ENCODE results near the gene ADCY10. TPM values are rescaled to one million over a fixed set of nuclear protein-coding genes. Genes with fewer than 3 reads are reported as not detected.
"Not testable (repeated sequence)": the region's sequence is repeated elsewhere in the genome, so short reads cannot be mapped to it uniquely, and the experiment has no call there.

Gene ADCY10
- total RNA-seq, 1 donor = under 0.01 TPM

DNA sequence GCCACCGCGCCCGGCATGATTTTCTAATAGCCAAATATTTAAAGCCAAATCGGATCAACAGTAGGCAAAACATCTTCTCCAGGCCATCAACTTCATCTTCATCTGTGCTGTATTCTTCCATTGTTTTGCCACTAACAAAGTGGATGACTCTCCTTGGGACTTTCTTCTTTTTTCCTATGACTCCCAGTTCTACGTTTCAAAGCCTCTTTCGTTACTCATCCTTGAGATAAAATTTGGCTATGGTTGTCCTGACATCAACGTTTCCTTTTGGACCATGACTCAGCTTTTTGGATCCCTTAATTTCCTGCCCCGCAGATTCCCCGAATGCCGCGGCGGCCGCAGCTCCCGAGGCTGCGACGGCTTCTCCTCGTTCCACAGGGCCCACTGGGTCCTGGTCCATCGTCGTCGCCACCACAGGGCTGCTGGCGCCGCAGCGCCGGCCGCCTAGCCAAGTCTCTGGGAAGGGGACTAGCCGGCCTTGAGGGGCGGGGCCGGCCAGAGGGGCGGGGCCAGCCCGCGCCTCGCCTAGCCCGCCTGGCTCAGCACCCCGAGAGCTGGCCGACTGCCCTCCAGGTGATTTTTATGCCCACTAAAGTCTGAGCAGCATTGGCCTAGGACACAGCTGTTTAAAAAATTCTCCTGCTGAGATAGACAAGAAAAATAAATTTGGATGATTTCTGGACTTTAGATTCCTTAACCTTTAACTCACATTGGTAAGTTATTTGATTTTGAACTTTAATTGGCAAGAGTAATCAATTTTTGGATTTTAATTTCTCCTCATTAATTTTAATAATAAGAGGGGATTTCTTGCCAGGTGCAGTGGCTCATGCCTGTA lies 93.9 kb downstream of the ADCY10 start:
- DNase-seq (ENCODE audit: low read depth in 2 of 3, low spot score in 2 of 3) = peak in 2 of 3 donors; percentile 35

DNA sequence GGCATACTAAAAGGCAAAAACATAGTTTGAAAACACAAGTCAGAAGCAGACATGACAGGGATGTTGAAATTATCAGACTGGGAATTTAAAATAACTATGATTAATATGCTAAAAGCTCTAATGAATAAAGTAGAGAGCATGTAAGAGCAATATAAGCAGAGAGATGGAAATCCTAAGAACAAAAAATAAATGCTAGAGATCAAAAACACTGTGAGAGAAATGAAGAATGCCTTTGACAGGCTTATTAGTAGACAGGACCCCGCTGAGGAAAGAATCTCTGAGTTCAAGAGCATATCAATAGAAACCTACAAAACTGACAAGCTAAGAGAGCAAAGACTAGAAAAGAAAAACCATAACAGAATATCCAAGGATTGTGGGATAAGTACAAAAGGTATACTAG lies 98.3 kb downstream of the ADCY10 start:
- no peak for DNase-seq (ENCODE audit: low read depth in 2 of 3, low spot score in 2 of 3)

DNA sequence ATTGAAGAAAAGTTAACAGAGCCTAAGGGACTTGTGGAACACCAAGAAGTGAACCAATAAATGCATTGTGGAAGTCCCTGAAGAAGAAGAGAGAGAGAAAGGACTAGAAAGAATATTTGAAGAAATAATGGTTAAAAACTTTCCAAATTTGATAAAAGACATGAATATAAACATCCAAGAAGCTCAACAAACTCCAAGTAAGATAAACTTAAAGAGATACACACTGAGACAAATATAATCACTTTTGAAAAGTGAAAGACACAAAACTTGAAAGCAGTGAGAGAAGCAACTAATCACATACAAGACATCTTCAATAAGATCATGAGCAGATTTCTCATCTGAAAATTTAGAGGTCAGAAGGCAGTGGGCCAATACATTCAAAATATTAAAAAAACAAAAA lies 101.0 kb downstream of the ADCY10 start:
- DNase-seq (ENCODE audit: low read depth in 2 of 3, low spot score in 2 of 3) = no peak

DNA sequence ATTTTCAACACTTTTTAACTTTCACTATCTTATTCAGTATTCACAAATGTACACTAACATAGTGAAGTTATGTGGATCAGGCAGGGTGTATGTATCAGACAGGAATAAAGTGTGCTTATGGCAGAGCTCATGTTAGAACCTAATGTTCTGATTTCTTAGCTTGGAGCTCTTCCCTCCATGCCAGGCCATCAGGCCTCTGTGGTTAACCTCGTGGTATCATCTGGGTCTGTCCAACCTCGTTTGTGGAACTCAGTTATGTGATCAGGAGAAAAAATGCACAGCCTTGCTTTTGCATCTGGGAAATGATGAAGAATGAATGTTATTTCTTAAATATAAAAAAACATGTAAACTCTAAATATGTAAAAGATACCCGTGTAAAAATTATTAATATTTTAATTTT lies 105.2 kb downstream of the ADCY10 start:
- DNase-seq (ENCODE audit: low read depth in 2 of 3, low spot score in 2 of 3) = no peak

DNA sequence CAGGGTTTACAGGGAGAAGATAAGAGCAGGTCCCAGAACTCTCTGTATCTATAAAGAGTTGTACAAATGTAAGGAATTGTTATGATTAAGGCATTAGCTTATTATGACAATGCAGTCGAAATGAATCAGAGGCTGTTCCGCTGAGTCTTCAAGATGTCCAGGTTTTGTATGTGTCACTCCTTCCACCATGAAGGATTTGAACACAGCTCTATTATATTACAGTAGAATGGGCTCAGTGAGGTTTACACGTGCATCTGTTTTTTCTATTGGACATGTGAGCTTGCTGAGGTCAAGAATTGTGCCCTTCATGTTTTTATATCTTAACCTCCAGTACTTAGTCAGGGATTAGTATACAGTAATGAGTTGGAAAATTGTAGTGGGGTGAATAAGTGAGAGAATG lies 105.8 kb downstream of the ADCY10 start:
- DNase-seq (ENCODE audit: low read depth in 2 of 3, low spot score in 2 of 3) = no peak

DNA sequence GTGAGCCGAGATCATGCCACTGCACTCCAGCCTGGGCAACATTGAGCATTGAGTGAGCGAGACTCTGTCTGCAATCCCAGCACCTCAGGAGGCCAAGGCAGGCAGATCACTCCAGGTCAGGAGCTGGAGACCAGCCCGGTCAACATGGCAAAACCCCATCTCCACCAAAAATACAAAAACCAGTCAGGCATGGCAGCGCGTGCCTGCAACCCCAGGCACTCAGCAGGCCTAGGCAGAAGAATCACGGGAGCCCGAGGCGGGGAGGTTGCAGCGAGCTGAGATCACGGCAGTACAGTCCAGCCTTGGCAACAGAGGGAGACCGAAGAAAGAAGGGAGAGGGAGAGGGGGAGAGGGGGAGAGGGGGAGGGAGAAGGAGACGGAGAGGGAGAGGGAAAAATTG lies 107.3 kb downstream of the ADCY10 start:
- DNase-seq (ENCODE audit: low read depth in 2 of 3, low spot score in 2 of 3) = not testable (repeated sequence)

DNA sequence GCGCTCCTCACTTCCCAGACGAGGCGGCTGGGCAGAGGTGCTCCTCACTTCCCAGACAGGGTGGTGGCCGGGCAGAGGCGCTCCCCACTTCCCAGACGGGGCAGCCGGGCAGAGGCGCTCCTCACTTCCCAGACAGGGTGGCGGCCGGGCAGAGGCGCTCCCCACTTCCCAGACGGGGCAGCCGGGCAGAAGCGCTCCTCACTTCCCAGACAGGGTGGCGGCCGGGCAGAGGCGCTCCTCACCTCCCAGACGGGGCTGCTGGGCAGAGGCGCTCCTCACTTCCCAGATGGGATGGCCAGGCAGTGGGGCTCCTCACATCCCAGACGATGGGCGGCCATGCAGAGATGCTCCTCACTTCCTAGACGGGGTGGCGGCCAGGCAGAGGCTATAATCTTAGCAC lies 107.7 kb downstream of the ADCY10 start:
- not testable (repeated sequence) for DNase-seq (ENCODE audit: low read depth in 2 of 3, low spot score in 2 of 3)

DNA sequence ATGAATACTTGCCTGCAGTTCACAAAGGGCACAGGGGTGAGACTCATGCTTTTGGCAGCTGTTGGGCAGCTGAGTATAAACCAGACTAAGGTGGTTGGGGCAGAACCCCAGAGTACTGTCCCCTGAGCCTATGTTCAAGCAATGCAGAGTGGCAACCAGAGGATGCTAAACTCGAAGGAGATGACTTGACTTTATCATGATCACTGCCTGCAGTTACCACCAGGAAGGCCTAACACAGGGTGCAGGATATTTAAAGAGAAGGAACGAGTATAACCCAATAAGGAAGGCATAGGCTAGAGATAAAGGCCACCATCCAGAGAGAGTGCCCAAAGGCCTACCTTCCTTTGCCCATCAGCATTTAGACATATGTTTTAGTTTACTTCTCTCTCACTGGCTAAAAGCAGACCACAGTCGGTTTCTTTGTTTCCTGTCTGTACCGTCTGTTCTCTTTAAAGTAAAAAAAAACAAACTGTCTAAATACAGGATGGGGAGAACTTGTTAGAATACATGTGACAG lies 108.8 kb downstream of the ADCY10 start:
- DNase-seq (ENCODE audit: low read depth in 2 of 3, low spot score in 2 of 3) = peak; percentile 16 to 88 (median 50)

DNA sequence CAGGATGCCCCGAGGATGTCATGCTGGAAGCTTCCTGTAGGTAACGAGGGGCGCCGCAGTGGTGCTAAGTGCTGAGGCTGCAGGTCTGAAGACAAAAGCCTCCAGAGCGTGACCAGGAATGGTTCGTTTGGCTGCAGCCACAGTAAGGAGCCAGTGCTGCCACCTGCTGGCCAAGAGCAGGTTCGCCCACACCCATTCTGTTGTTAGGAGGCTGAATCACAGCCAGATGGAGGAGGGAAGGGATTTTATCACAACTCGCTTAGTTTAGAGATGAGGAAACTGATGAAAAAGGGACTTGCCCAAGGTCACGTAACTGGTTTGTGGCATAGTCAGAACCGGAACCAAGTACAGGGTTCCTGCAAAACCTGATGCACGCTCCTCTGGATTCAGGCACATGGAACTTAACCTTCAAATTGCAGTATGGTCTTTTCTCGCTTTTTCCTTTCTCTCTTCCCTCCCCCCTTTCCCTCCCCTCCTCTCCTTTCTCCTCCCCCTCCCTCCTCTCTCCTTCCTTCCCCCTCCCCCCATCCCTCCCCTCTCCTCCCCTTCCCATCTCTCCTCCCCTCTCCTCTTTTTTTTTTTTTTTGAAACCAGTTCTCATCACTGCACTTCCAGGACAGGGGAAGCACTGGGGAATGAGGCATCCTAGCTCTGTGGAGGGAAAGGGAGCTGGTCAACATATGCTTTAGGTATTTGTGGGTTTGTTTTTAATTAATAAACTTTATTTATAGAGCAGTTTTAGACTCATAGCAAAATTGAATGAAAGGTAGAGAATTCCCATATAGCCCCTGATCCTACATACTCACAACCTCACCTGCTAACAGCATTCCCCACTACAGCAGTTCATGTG lies 110.4 kb downstream of the ADCY10 start:
- DNase-seq (ENCODE audit: low read depth in 2 of 3, low spot score in 2 of 3) = peak; percentile 66 to 94 (median 93)

DNA sequence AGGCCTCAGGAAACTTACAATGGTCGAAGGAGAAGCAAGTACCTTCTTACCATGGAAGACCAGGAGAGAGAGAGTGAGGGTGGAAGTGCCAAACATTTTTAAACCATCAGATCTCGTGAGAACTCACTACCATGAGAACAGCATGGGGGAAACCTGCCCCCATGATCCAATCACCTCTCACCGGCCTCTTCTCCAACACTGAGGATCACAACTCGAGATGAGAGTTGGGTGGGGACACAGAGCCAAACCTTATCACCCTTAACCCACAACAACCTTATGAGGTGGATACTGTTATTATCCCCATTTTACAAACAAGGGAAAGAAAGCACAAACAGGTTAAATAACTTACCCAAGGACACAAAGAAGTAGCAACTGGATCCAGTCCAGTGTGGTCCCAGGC lies 111.7 kb downstream of the ADCY10 start:
- no peak for DNase-seq (ENCODE audit: low read depth in 2 of 3, low spot score in 2 of 3)

DNA sequence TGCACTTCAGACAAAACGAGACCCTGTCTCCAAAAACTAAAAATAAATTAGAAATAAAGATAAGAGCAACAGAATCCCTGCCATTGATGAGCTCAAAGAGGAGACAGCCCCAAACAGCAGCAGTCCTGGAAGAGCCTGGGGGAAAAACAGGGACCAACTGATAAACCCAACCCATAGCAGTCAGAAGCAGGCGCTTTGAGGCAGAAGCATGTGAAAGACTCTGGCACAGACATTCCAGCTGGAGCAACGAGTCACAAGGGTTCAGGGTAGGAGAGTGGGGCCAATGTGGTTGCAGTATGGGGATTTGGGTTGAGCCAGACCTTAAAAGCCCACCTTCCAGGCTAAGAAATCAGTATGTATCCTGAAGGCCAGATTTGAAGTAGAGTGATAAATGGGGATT lies 113.7 kb downstream of the ADCY10 start:
- DNase-seq (ENCODE audit: low read depth in 2 of 3, low spot score in 2 of 3) = no peak

DNA sequence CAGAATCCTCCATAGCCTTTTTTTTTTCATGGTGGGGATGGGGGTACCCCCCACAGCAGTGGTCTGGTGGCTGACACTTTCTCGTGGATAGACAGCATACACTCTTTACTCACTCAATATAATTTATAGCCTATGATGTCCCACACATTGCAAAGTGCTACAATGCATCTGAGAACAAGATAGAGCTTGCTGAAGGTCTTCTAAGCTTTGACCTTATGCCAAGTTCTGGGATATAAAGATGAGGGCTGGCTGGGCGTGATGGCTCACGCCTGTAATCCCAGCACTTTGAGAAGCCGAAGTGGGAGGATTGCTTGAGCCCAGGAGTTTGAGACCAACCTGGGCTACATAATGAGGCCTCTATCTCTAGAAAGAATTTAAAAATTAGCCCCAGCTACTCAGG lies 114.2 kb downstream of the ADCY10 start:
- DNase-seq (ENCODE audit: low read depth in 2 of 3, low spot score in 2 of 3) = no peak

DNA sequence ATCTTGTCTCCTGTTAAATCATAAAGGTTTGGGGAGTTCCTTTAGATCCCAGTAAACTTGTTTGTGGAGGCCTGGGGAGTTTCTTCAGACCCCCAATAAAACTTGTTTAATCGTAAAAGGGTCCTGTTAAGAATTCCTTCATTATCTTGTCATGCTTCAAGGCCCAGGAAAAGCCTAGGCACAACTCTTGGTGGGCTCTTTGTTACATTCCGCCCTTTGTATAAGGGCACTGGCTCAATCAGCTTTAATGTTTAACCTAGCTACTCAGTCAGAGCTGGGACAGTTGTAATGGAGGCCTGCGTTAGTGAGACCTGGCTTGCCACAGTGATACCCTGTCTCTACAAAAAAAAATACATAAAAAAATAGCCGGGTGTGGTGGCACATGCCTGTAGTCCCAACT lies 115.0 kb downstream of the ADCY10 start:
- DNase-seq (ENCODE audit: low read depth in 2 of 3, low spot score in 2 of 3) = no peak

DNA sequence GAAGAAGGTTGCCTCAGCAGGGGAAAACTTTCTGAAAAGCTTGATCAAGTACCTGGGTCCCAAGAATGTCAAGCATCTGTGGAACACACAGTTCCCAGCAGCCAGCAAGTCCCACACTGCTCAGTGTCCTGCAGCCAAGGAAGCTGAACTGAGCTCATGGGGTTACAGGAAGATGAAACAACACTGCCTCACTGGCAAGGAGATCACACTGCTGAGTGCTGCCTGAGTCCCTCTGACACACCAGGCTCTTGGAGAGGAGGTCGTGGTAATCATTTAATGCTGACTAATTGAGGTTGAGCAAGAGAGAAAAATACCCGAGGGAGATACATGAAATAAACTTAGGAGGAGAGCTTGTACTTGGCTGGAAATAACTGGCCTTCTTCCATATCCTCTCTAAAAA lies 116.9 kb downstream of the ADCY10 start:
- peak in 2 of 3 donors; percentile 75 to 83 for DNase-seq (ENCODE audit: low read depth in 2 of 3, low spot score in 2 of 3)

DNA sequence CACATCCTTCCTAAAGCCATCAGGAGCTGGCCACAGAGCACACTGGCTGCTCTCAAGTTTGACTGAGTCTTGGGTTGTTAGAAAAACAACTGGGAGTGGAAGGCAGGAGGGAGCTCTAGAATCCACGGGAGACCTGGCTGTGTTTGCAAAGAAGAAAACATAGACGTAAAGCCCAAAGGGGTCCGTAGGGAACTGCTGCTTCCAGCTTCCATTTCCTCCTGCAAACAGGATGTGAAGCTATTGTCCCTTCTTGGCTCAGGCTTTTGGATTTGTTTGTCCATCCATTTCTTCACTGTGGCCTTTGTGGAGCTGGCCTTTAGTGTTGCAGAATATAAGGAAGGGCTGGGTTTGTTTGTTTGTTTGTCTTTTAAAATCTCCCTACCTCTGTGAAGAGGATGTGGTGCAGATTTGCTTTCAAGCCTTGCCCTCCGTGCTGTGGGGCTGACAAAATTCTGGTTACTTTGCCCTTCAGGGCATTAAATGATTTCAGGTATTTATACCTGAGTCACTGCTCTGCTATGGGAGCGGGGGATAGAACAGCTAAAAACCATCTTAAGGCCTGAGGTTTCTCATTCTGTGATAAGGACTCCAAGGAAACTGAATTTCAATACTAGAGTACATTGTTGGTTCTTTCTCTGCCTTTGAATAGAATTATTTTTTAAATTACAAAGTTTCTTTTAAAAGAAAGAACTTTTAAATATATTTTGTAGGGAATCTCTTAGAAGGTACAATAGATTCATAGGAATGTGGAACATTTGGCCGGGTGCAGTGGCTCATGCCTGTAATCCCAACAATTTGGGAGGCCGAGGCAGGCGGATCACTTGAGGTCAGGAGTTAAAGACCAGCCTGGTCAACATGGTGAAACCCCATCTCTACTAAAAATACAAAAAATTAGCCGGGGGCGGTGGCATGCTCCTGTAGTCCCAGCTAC lies 117.9 kb downstream of the ADCY10 start:
- DNase-seq (ENCODE audit: low read depth in 2 of 3, low spot score in 2 of 3) = no peak

DNA sequence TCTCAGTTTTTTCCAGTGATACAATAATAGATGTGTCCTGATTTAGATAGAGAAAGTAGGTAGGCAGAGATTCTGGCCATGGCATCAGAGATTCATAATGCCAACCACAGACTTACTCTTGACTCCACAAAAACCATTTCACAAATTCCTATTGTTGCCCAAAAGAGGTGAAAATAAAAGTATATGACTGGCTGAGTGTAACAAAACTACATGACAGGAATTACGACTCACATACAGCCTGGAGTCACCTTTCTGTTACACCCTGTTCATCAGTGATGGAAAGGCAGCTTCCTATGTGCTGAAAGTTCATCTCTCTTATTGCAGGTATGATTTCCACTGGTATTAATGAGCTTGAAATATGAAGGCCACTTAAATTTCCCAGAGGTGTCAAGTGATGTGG lies 119.9 kb downstream of the ADCY10 start:
- no peak for DNase-seq (ENCODE audit: low read depth in 2 of 3, low spot score in 2 of 3)

DNA sequence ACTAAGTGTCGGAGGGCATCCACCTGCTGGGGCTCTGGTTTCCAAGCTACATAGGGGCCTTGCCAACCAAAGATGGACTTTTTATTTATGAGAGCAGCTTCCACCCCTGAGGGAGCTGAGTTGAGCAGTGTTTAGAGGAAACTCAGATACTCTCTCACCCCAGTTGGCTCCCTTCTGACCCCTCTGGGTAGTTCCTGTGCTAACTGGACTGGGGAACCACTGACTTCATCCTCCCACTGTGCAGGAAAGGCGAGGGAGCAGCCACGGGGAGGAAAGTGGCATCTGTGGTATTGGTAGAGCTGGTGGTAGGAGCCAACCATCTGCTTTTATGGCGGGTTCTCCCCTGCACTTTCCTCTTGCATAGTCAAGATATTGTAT lies 121.8 kb downstream of the ADCY10 start:
- DNase-seq (ENCODE audit: low read depth in 2 of 3, low spot score in 2 of 3) = no peak

DNA sequence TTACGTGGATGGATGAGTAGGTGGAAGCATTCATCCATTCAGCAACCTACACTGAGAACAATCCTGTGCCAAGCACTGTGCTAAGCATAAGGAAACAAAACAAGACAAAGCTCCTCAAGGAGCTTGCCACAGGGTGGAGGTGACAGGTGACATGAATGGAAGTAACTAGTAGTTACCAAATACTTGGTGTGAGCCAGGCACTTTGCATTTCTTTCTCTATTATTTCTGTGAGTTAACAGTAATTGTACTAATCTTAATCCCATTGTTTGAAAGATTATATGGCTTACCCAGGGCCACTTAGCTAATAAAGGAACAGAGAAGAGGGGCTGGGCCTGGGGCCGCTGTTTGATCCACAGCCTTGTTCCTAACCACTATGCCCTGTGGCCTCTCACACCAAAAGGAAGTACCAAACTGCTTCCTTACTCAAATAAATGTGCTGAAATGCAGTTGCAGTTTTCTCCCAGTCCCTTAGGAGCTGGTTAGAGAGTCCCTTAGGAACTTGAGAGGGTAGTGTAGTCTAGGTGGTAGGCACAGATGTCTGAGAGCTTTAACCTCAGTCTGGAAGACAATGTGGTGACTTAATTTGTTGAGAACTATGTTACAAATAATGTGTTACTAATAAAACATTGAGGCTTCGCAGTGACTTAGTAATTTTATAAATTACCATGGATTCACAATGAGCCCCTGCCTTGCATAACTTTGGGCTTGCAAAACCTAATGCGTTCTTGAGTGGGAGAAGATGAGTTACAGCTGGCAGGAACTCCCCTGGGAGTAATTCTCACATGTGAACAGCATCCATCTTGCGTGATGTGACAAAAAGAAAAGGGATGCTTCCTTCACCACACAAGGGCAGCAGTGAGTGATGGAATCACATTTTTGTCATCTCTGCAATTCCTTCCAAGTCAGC lies 122.4 kb downstream of the ADCY10 start:
- no peak for DNase-seq (ENCODE audit: low read depth in 2 of 3, low spot score in 2 of 3)

DNA sequence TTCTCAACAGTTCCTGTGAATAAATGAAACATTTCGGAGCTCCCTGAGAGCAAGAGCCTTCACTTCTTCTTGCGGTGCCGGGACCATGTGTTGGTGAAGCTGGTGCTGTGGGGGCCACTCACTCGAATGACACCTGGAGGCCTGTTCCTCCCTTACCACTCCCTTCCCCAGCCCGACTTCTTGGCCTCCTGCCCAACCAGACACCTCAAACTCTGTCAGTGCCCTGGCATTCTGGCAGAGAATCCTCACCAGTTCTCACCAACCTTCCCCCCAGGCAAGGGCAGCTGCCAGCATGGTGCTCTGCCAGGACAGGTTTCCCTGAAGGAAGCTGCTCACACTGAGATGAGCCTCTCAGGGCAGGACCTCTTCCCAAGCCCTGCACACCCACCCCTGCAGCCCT lies 123.8 kb downstream of the ADCY10 start:
- DNase-seq (ENCODE audit: low read depth in 2 of 3, low spot score in 2 of 3) = no peak

DNA sequence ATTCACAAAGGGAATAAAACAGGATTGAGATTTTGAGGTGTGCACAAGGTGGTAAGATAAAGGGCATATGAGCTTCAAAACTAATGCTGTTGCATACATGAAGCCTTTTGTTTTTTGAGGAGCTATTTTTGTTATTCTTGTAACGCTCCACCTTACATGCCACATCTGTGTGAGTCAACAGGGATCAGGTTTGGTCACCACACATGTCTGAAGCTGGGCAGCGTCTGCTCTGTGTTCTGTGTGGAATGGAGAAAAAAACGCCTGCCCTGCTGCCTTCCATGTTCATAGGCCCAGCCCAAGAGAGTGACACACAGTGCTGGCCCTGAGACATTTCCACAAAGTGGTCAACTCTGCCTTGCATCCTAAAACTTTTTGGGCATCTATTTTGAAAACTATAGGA lies 124.4 kb downstream of the ADCY10 start:
- DNase-seq (ENCODE audit: low read depth in 2 of 3, low spot score in 2 of 3) = no peak
